AG04450 (cell line): ENCODE data around the gene NCOA1. TPM values are rescaled to one million over a fixed set of nuclear protein-coding genes. Genes with fewer than 3 reads are reported as not detected.

Experiments
- CTCF ChIA-PET: fragments of 300-600, 350-600 bp; formaldehyde crosslinking; extraction: SDS; loops from one replicate; lab custom pipeline; 2022; ENCODE audit warnings: antibody characterized with exemption, inconsistent platforms; lab: Charles Lee
- POLR2A ChIA-PET: fragments of 350-600 bp; formaldehyde crosslinking; extraction: SDS; loops from one replicate; lab custom pipeline; 2021; ENCODE audit warnings: antibody characterized with exemption, inconsistent platforms; lab: Yijun Ruan, JAX
- DNase-seq: peaks from one replicate; pipeline ENCODE4 v3.0.0-alpha.2; 2011; ENCODE audit warnings: low read depth, low spot score
- H3K27ac ChIP-seq: one replicate; pipeline ENCODE4 v1.5.1; 2012; ENCODE audit warnings: low read depth, low read length, control low read depth
- H3K27me3 ChIP-seq: one replicate; pipeline ENCODE4 v1.6.0; 2012; ENCODE audit warnings: low read length; ENCODE audit not compliant: control insufficient read depth, insufficient read depth
- H3K4me3 ChIP-seq: 2 replicates; pipeline ENCODE4 v1.5.1; 2011; ENCODE audit warnings: mild to moderate bottlenecking, low read depth, low read length, control low read depth
- H3K9me3 ChIP-seq: 2 replicates; pipeline ENCODE4 v1.5.1; 2012; ENCODE audit warnings: low read length; ENCODE audit not compliant: control insufficient read depth, insufficient read depth
- CTCF ChIP-seq: IDR thresholded peaks from 2 replicates; pipeline ENCODE4 v1.5.1; 2011; ENCODE audit warnings: low read depth, low read length, control low read depth, inconsistent platforms
- polyA plus RNA-seq: library from polyadenylated mRNA; depleted of rRNA; stranded (reverse); fragments of >200 nt; gene quantifications from 2 replicates; pipeline ENCODE4 v1.2.3, GENCODE V29; 2011

NCOA1 gene
- polyA plus RNA-seq, 1 experiment = 20.8 TPM

GRCh38 chr2:24761866-24762265, 270.8 kb downstream of the NCOA1 start:
- H3K27ac ChIP-seq = no peak overlapping the region
- DNase-seq = no peak
- ChIA-PET CTCF (interaction anchor here (0.5 to 1.5 kb wide), 4 partner anchors 13 to 352 kb away, joined by 3 to 8 read pairs (median 3); no protein-coding TSS in a partner anchor), POLR2A (interaction anchor here (0.5 to 1.2 kb wide), 3 partner anchors 24 to 181 kb away, joined by 3 to 4 read pairs (median 4); partner anchors contain the start of genes CENPO and PTRHD1)
- H3K4me3 ChIP-seq = no peak overlapping the region
- no peaks in the 10 kb centered on the region for H3K27me3 ChIP-seq
- H3K9me3 ChIP-seq = no peaks in the 10 kb centered on the region
- no peak for TF ChIP-seq CTCF

GRCh38 chr2:24762518-24762917, 271.5 kb downstream of the NCOA1 start:
- no peak for DNase-seq
- TF ChIP-seq CTCF = no peak
- H3K9me3 ChIP-seq = no peaks in the 10 kb centered on the region
- no peak overlapping the region for H3K27ac ChIP-seq
- H3K27me3 ChIP-seq = no peaks in the 10 kb centered on the region
- ChIA-PET POLR2A (interaction anchor here (0.5 to 1.2 kb wide), 3 partner anchors 24 to 180 kb away, joined by 3 to 4 read pairs (median 4); partner anchors contain the start of genes CENPO and PTRHD1), CTCF (interaction anchor here (0.5 to 1.5 kb wide), 3 partner anchors 12 to 353 kb away, joined by 3 to 8 read pairs (median 3); no protein-coding TSS in a partner anchor)
- no peak overlapping the region for H3K4me3 ChIP-seq

GRCh38 chr2:24763843-24764242, 272.8 kb downstream of the NCOA1 start:
- no peak overlapping the region for H3K4me3 ChIP-seq
- CTCF ChIA-PET = no interaction called here
- no peak overlapping the region for H3K27ac ChIP-seq
- POLR2A ChIA-PET = no interaction called here
- no peaks in the 10 kb centered on the region for H3K9me3 ChIP-seq
- no peaks in the 10 kb centered on the region for H3K27me3 ChIP-seq
- DNase-seq = no peak
- no peak for TF ChIP-seq CTCF

DNA sequence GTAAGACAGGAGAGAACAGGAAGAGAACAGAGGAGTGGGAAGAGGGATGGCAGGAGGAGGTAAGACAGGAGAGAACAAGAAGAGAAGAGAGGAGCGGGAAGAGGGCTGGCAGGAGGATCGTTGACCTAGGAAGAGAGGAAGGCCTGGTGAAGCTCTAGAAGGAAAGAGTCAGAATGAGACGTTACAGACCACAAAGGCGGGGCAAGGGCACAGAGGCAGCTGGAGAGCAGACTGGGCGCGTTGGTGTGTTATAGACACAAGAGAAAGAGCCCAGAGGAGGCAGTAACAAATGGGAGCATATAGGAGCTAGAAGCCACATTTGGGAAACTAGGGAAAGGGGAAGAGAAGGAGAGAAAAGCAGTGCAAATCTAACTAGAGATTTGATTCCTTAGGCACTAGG, 275.6 kb downstream of the NCOA1 start:
- CTCF ChIA-PET = interaction anchor here (2.0 kb wide), 1 partner anchor 24 kb away, joined by 6 read pairs; no protein-coding TSS in a partner anchor
- H3K27ac ChIP-seq = no peak overlapping the region
- TF ChIP-seq CTCF = no peak
- H3K9me3 ChIP-seq = no peaks in the 10 kb centered on the region
- H3K27me3 ChIP-seq = no peaks in the 10 kb centered on the region
- POLR2A ChIA-PET = no interaction called here
- no peak for DNase-seq
- H3K4me3 ChIP-seq = no peak overlapping the region

GRCh38 chr2:24768013-24768412, 277.0 kb downstream of the NCOA1 start:
- Histone ChIP-seq H3K27me3 (no peaks in the 10 kb centered on the region), H3K27ac (no peak overlapping the region), H3K4me3 (no peak overlapping the region), H3K9me3 (no peaks in the 10 kb centered on the region)
- no peak for DNase-seq
- POLR2A ChIA-PET = no interaction called here
- CTCF ChIA-PET = interaction anchor here (2.0 kb wide), 1 partner anchor 22 kb away, joined by 6 read pairs; no protein-coding TSS in a partner anchor
- no peak for TF ChIP-seq CTCF
